LoVo (cell line): ENCODE results near the gene FCRLA.
"Not testable (repeated sequence)": the region's sequence is repeated elsewhere in the genome, so short reads cannot be mapped to it uniquely, and the experiment has no call there.

ENCODE experiments used
- DNase-seq: peaks from one replicate; pipeline ENCODE4 v3.0.0-alpha.2; 2016; ENCODE audit warnings: low spot score

Gene FCRLA, protein sequence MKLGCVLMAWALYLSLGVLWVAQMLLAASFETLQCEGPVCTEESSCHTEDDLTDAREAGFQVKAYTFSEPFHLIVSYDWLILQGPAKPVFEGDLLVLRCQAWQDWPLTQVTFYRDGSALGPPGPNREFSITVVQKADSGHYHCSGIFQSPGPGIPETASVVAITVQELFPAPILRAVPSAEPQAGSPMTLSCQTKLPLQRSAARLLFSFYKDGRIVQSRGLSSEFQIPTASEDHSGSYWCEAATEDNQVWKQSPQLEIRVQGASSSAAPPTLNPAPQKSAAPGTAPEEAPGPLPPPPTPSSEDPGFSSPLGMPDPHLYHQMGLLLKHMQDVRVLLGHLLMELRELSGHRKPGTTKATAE

DNA sequence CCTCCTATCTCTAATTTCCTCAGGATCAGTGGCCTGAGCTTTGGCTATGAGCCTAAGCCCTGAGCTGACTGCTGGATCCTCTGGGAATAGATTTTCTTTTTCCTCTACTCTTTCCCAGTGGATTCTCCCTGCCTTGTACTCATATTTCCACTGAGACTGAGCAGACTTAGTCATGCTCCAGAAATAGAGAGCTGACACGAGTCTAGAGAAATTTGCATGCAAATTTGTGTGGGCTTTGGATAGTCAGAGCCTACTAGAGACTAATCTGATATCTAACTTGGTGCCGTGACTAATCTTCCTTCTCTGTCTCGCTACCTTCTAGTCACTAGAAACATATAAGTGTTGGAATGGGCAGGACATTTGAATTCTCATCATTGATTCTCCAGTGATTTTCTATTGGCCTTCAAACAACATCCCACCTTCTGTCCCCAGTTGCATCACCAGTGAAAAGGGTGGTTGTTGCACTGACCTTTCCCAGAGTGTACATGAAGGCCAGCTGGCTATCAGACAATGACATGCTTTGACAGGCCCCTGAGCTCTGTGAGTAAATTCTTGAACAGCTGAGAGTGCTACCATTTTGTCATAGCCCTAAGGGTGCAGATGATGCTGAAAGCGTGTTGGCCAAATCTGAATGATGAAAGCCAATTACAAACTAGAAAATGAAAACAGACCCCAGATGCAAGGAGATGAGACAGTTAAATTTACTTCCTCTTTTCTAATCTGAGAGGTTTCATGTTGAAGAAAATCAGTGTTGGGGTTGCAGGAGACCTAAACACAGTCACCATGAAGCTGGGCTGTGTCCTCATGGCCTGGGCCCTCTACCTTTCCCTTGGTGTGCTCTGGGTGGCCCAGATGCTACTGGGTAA lies at the start of gene FCRLA:
Gene FCRLA (plus strand): TSS at position 748 of the 866 bp plus-strand sequence. CDS start 36 bp downstream, at position 784.
- no peak for DNase-seq

DNA sequence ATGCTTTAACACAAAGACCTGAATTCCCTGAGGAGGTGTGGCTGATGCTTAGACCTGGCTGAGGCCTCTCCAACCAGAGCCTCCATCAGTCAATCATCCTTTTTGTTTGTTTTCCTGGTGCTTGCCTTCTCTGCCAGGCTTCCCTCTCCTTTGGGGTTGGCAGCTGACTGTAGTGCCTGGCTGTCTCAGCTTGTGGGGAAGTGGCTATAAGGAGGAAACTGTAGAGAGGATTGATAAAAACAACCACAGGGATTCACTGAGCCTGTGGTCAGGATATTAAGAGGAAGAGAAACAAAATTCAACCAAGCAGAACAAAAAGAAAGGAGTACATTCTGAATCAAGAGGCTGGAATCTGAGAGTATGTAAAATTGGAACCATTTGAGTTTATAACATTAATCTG lies 48.5 kb upstream of the FCRLA start:
- DNase-seq: not testable (repeated sequence)

DNA sequence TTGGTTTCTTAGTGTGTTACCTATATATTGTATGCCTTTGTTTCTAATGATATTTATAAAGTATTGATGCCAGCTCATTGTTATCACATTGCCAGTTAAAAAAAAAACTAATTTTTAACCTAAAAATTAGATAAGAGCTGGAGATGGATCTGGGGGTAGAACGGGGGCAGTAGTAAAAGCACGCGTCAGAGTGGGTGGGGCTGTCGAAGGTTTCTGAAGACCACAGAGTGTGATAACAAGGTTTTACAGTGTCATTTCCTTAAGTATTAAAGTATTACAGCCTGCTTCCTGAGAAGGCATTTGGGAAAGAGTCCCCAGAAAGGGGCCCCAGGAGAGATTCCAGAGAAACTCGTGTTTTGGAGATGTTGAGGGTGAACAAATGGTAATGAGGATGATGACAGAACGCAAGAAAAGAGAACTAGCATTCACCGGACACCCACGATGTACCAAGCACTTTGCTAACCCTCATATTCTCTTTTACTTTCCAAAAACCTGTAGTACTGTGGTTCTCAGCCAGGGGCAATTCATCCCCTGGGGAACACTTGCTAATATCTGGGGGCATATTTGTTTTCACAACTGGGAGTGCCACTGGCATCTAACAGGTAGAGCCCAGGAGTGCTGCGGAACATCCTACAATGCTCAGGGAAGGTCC lies 45.2 kb upstream of the FCRLA start:
- not testable (repeated sequence) for DNase-seq

DNA sequence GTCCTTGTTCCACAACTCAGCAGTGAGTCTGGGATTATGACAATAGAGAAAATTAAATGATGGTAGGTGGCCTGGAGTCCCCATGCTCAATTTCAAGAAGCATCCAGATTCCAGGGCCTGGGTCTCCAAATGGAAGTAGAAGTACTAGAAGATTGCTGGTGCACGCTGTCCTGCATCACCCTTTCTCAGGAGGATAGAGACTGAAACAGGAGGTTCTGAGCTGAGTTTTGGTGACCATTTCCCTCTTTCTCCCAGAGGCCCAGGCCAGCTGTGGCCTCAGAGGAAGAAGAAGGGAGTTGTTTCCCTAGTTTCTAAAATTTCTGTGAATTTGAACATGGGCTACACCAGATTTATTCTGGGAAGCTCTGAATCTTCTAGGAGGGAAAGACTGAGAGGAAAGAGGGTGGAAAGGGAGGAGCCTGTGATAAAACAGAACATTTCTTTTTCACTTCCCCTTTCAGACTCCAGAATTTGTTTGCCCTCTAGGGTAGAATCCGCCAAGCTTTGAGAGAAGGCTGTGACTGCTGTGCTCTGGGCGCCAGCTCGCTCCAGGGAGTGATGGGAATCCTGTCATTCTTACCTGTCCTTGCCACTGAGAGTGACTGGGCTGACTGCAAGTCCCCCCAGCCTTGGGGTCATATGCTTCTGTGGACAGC lies 44.2 kb upstream of the FCRLA start, which contains the start of gene FCGR2B:
Gene FCGR2B (plus strand): TSS at position 460 of the 656 bp plus-strand sequence. CDS start 99 bp downstream, at position 559.
- not testable (repeated sequence) for DNase-seq

DNA sequence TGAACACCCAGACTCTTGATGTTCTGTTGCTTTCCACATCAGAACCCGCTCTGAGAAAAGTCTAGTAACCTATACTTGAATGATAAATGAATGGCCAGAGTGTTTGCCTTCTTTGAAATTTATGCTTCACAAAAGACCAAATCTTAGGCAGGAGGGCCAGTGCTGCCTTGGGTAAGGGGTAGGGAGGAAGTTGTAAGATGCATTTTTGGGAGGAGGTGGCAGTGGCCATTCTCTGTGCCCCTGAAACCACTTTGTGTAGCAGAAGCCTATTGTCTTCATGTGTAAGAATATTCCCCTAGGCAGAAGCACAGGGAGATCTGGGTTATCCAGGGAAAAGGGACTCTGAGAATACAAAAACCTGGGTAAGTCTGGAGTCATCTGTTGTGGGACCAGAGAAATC lies 43.5 kb upstream of the FCRLA start:
- not testable (repeated sequence) for DNase-seq

DNA sequence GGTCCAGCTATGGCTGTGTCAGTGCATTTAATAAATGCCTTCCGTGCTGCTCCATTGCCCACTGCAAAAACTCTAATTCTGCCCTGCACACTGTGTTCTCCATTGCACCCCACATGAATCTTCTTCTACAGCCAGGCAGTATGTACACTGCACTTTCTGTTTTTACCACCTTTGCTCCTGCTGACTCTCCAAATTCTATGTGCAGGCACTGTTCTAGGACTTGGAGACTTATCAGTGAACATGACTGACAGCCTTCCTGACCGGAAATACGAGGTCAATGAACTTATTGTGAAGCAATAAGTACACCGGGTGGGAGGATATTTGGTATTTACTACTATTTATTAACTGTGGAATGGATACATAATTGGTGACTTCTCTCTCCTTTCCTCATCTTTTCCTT lies 42.3 kb upstream of the FCRLA start:
- not testable (repeated sequence) for DNase-seq

DNA sequence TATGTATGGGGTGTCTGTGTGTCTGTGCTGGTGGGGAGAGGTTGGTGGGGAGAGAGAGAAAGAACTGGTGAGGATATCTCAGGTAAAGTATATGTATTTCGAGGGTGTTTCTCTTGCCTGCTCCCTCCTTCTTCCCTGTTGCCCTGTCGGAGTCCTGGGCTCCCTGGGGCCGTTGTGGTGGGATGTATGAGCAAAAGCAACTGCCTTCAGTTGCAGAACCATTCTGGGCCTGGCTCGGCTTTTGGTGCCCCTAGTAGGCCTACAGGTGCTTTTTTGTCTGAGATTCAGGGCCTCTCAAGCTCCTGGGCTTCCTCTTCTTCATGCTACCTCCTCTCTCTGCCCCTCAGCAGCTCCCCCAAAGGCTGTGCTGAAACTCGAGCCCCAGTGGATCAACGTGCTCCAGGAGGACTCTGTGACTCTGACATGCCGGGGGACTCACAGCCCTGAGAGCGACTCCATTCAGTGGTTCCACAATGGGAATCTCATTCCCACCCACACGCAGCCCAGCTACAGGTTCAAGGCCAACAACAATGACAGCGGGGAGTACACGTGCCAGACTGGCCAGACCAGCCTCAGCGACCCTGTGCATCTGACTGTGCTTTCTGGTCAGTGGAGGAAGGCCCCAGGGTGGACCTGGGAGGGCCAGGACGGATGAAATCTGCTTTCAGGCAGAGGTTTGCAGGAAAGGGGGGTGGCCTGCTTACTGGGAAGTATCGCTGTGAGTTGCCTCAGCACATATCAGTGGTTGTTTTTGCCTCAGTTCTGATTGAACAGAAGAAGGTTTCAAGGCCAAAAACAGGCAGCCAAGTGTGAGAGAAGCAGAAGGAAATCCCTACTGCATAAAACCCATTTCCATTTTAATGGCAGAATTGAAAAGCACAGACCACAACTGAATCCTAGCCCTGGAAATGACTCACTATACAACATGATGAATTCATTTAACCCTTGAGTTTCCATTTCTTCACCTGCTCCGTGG lies 35.7 kb upstream of the FCRLA start:
- DNase-seq: not testable (repeated sequence)

DNA sequence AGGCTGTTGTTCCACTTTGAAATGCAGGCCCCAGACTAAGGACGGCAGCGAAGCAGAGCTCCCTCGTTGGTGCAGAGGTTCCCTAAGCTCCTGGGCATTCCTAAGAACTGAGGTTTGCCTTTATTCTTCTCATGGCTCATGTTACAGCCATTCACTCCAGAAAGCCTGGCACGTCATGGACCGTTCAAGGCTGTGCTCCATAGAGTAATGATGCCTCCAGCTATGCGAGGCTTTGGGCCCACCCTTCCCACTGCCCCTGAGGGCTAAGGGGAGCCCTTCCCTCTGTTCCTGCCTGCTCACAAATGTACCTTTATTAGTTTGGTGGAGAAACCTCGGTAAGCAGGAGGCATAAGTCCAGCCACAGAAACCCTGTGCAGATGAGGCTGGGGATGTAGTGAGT lies 33.6 kb upstream of the FCRLA start:
- not testable (repeated sequence) for DNase-seq

DNA sequence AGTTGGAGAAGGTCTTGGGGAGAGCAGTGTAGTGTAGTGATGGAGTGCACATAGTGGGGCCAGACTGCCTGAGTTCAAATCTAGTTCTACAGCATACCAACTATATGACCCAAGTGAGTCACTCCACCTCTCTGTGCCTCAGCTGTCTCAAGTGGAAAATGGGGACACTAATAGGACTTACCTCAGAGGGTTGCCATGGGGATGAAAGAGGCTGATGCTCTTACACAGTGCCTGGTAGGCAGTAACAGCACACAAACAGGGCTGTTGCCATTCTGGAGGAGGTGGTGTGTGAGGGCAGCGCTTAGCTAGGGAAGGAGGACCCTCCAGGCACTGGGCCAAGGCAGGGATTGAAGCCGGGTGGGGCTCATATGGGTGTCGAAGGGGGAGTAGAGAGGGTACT lies 32.6 kb upstream of the FCRLA start:
- not testable (repeated sequence) for DNase-seq

DNA sequence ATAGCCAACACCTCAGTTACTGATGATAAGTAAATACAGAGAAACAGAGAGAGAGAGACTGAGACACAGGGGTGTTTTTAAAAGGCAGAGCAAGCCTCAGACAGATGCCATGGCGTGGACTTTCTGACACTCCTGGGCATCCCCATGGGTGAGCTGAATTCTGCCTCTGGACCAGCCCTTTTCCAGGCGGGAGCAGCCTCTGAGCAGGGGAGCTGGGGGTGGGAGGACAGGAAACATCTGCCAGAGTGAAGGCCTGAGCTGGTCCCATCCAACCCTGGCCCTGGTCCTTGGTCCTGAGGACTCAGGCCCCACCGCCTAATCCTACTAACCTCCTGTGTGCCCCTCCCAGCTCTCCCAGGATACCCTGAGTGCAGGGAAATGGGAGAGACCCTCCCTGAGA lies 32.1 kb upstream of the FCRLA start:
- DNase-seq: not testable (repeated sequence)

DNA sequence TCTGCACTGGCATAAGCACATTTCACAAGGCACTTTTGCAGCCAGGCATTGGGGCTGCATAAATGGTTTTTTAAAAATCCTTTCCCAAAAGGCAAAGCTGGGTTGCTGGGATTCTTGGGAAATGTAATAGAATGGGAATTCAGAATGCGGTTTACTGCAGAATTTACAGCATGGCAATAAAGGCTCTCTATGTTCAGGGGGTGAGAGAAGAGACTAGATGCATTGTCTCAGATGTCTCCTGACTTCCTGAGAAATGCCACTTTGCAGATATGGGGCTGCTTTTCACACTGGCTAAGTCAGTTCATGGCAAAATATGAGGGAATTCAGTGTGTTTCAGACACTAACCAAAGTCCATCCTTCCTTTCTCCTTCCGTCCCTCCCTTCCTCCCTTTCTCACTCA lies 30.6 kb upstream of the FCRLA start:
- DNase-seq: no peak

DNA sequence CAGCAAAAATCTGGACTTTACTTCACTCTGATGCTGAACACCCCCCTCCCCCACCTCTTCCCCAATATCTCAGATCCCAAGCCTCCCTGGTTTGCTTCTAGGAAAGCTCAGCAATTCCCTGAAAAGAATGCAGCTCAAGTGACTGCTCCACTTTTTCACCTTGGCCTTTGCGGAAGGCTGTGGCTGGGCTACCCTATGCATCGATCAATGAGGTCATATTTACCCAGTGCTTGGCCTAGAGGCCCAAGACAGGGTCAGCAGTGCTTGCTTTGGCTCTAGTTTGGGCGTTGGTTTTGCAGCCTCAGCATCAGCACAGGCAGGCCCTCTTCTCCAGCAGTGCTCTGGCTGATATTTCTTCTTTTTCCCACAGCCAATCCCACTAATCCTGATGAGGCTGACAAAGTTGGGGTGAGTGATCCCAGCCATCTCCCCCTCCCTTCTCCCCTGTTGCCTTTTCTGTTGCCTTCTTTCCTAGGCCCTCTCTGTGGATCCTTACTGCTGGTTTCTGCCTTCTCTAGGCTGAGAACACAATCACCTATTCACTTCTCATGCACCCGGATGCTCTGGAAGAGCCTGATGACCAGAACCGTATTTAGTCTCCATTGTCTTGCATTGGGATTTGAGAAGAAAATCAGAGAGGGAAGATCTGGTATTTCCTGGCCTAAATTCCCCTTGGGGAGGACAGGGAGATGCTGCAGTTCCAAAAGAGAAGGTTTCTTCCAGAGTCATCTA lies 29.9 kb upstream of the FCRLA start:
- no peak for DNase-seq

DNA sequence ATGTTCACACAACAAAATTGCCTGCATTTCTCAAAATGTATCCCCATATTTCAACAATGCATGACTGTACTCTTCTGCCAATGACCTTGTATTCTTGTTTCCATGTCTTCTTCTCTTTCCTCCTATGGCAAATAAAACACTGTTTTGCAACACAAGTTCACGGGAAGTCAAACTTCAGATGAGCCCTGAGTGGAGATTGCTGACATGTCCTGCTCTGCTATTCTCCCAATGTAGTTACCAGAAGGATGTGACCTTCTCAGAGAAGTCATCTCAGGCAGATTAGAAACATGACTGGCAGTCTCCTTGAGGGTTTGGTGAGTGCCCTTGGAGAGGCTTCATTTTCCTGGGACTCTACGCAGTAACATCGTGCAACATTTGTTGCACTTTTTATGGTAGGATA lies 28.5 kb upstream of the FCRLA start:
- DNase-seq: no peak

DNA sequence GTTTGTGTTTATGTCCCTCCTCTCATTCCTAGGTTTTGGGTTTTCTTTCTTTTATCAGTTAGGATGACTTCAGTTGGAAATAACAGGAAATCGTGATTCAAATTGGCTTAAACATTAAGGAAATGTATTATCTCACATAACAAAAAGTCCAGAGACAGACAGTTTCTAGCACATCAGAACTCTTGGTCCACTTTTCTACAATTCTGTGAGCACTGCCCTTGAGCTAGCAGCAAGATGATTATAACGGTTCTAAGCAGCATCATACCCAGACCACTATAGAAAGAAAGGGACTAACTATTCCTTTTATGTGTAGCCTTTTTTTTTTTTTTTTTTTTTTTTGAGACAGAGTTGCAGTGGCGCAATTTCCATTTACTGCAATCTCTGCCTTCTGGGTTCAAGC lies 25.1 kb upstream of the FCRLA start:
- no peak for DNase-seq

DNA sequence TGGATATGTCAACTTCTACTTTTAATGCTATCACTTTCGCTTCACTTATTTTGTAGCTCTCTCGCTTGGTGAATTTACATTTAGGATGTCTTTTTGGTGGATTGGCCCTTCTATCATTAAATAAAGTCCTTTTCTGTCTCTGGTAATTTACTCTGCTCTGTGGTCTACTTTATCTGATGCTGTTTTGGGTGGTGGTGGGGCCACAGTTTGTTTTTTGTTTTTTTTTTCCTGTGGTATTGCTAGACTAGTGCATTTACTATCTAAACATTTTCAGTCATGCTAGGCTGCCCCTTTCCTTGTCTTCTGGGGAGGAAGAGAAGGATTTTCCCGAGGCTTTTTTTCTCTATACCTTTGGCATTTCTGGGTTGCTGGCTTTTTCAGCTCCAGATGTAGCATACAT lies 18.1 kb upstream of the FCRLA start:
- DNase-seq: no peak

DNA sequence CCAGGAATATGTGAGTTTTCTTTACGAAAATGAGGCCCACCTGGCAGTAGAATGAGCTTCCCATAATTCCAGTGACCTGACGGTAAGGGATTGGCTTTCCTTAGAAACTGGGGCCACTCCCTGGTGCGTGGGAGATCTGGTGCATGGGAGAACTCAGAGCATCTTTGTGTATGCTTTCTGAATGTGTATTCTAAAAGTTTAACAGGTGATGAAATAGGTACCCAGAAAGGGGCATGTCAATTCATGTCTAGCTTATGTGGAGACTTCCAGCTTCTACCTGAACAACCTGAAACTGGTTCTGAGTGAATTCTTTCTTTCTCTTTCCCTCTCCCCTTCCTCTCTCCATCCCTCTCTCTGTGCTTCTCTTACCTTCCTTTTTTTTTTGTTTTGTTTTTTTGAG lies 15.2 kb upstream of the FCRLA start:
- DNase-seq: no peak

DNA sequence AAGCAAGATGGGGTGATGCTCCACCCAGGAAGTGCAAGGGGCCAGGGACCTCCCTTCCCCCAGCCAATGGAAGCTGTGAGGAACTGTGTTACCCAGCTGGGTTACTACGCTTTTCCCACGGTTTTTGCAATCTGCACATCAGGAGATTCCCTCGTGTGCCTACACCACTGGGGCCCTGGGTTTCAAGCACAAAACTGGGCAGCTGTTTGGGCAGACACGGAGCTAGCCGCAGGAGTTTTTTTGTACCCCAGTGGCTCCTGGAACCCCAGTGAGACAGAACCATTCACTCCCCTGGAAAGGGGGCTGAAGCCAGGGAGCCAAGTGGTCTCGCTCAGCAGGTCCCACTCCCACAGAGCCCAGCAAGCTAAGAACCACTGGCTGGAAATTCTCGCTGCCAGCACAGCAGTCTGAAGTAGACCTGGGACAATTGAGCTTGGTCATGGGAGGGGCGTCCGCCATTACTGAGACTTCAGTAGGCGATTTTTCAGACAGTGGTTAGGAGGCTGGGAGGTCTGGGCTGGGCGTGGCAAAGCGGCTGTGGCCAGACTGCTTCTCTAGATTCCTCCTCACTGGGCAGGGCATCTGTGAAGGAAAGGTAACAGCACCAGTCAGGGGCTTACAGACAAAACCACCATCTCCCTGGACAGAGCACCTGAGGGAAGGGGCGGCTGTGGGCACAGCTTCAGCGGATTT lies 13.9 kb upstream of the FCRLA start:
- DNase-seq: not testable (repeated sequence)

DNA sequence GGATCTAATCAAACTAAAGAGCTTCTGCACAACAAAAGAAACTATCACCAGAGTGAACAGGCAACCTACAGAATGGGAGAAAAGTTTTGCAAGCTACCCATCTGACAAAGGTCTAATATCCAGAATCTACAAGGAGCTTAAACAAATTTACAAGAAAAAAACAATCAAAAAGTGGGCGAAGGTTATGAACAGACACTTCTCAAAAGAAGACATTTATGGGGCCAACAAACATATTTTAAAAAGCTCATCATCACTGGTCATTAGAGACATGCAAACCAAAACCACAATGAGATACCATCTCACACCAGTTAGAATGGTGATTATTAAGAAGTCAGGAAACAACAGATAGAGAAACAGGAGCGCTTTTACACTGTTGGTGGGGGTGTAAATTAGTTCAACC lies 8.7 kb upstream of the FCRLA start:
- not testable (repeated sequence) for DNase-seq

DNA sequence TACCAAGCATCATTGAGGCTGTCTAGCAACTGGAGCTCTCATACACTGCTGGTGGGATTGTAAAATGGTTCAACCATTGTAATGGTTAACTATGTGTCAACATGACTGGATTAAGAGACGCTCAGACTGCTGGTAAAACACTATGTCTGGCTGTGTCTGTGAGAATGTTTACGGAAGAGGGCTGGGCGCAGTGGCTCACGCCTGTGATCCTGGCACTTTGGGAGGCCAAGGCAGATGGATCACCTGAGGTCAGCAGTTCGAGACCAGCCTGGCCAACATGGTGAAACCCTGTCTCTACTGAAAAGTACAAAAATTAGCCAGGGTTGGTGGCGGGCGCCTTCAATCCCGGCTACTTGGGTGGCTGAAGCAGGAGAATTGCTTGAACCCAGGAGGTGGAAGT lies 4.8 kb upstream of the FCRLA start:
- peak; percentile 61 for DNase-seq
